ENCODE data around the gene NHSL1. TPM values are rescaled to one million over a fixed set of nuclear protein-coding genes. Genes with fewer than 3 reads are reported as not detected.

Gene NHSL1
- total RNA-seq, 1 donor from 2014 or later, result 15.4 TPM

- DNase-seq (ENCODE audit: low read depth, low spot score), result no peak
Measured at GRCh38 chr6:138374230-138374629, 125.1 kb downstream of the NHSL1 start.

DNA sequence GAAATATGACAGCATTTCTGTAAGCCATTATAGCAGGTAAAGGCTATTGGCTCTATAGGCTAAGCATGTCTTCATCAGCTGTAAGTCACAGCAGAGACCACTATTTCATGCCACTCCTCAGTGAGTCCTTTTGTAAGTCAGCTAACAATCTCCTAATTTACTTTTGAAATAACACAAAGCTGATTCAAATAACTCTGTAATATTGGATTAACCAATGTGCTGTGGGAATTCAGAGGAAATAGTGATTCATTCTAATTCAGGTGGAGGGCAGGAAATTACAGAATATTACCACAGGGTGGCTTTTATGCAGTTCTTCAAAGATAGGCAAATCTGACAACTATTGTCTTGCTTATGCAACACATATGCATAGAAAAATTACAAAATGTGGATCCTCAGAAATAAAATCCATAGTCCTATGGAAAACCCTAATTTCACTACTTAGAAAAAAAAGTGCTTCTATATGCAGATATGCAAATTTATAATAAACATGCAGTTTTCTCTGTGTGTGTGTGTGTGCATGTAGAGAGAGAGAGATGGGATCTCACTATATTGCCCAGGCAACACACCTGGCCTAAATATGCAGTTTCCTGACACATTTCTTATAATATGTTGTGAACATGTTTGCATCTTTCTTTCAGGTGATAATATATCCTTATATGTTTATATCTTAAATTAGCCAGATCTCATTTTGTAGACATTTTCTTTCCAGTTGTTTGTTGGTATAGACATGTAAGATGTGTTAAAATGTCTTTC lies 126.4 kb downstream of the NHSL1 start:
- peak; percentile 29 for DNase-seq (ENCODE audit: low read depth, low spot score)

Other genes starting within 250 kb of the NHSL1 start
- not detected in 2 replicates for gene SMIM28, start 121.6 kb downstream of the NHSL1 start, total RNA-seq
- gene HEBP2, start 95.3 kb downstream of the NHSL1 start, total RNA-seq, result 50.8 and 58.2 TPM in 2 replicates

All from pulmonary artery endothelial cell (primary cell).